H1 (cell line): ENCODE results near the gene TTC38. TPM values are rescaled to one million over a fixed set of nuclear protein-coding genes. Genes with fewer than 3 reads are reported as not detected.
"Not testable (repeated sequence)": the region's sequence is repeated elsewhere in the genome, so short reads cannot be mapped to it uniquely, and the experiment has no call there.

ENCODE experiments used
- CTCF ChIA-PET: fragments of 300-600 bp; sonication (Branson Sonifier 250); formaldehyde crosslinking; loops from one replicate; lab custom pipeline; 2021; ENCODE audit not compliant: partially characterized antibody; lab: Charles Lee
- POLR2A ChIA-PET: fragments of 300-600 bp; sonication (Branson Sonifier 250); formaldehyde crosslinking; loops from one replicate; lab custom pipeline; 2021; ENCODE audit warnings: inconsistent platforms; ENCODE audit not compliant: partially characterized antibody; lab: Charles Lee
- DNase-seq, 2 experiments: peaks; one replicate each; pipeline versions ENCODE4 v3.0.0 to v3.0.0-alpha.2; 2010 to 2022; ENCODE audit warnings: low spot score in 2 of 2, low read depth in 1 of 2, mixed read lengths in 1 of 2
- FAIRE-seq: peaks from 2 replicates; lab custom pipeline; 2011; peaks lifted over from hg19 to GRCh38; lab: Jason Lieb, UNC
- H2AFZ ChIP-seq: 2 replicates; pipeline ENCODE4 v1.8.1; 2012; ENCODE audit warnings: low read length, inconsistent platforms
- H2AK5ac ChIP-seq: 2 replicates; pipeline ENCODE4 v1.6.1; 2013; ENCODE audit warnings: low read depth, low read length
- H2BK120ac ChIP-seq: replicated peaks from 2 replicates; pipeline ENCODE3; 2013; ENCODE audit warnings: low read depth, low read length, inconsistent platforms
- H2BK12ac ChIP-seq: 2 replicates; pipeline ENCODE4 v1.6.1; 2013; ENCODE audit warnings: low read depth, low read length
- H2BK15ac ChIP-seq: 2 replicates; pipeline ENCODE4 v1.6.1; 2013; ENCODE audit warnings: low read length
- H2BK20ac ChIP-seq: 2 replicates; pipeline ENCODE4 v1.6.1; 2013; ENCODE audit warnings: low read length
- H2BK5ac ChIP-seq: 2 replicates; pipeline ENCODE4 v1.6.1; 2013; ENCODE audit warnings: low read depth, low read length
- H3K14ac ChIP-seq: 2 replicates; pipeline ENCODE4 v1.6.1; 2013; ENCODE audit warnings: inconsistent platforms; ENCODE audit not compliant: insufficient read length
- H3K18ac ChIP-seq: 2 replicates; pipeline ENCODE4 v1.6.1; 2013; ENCODE audit warnings: low read length; ENCODE audit errors: extremely low read depth
- H3K23ac ChIP-seq: 2 replicates; pipeline ENCODE4 v1.6.1; 2013; ENCODE audit warnings: inconsistent platforms; ENCODE audit not compliant: insufficient read length
- H3K23me2 ChIP-seq: 2 replicates; pipeline ENCODE4 v1.6.1; 2013; ENCODE audit warnings: low read depth, low read length
- H3K27ac ChIP-seq: 2 replicates; pipeline ENCODE4 v1.6.1; 2011; ENCODE audit warnings: low read depth, low read length, inconsistent platforms
- H3K27me3 ChIP-seq, 4 experiments: replicated peaks in 1 of 4; 1 replicate in 1 of 4; 2 replicates in 3 of 4; pipeline versions ENCODE4 v1.6.1 to v1.8.1; 2011 to 2013; ENCODE audit warnings: low read length in 3 of 4, mild to moderate bottlenecking in 3 of 4, inconsistent platforms in 2 of 4, mixed read lengths in 2 of 4, moderate library complexity in 1 of 4; ENCODE audit not compliant: control insufficient read depth in 3 of 4, insufficient read depth in 3 of 4; ENCODE audit errors: extremely low read depth in 1 of 4
- H3K36me3 ChIP-seq, 4 experiments: 2 replicates each; pipeline versions ENCODE4 v1.6.1 to v1.8.1; 2011 to 2013; ENCODE audit warnings: mild to moderate bottlenecking in 4 of 4, low read length in 3 of 4, moderate library complexity in 2 of 4, control low read depth in 1 of 4, inconsistent platforms in 1 of 4; ENCODE audit not compliant: insufficient read depth in 4 of 4, control insufficient read depth in 2 of 4
- H3K4ac ChIP-seq: replicated peaks from 2 replicates; pipeline ENCODE3; 2013; ENCODE audit warnings: low read length, low read depth, mixed read lengths, inconsistent platforms; ENCODE audit not compliant: insufficient read length
- H3K4me1 ChIP-seq, 4 experiments: replicated peaks in 1 of 4; 1 replicate in 1 of 4; 2 replicates in 3 of 4; pipeline versions ENCODE4 v1.6.1 to v1.8.1; 2011 to 2013; ENCODE audit warnings: low read length in 3 of 4, inconsistent platforms in 2 of 4, mixed read lengths in 1 of 4; ENCODE audit not compliant: insufficient read depth in 4 of 4, control insufficient read depth in 3 of 4
- H3K4me2 ChIP-seq, 2 experiments: 2 replicates each; pipeline versions ENCODE4 v1.6.1 to v1.8.1; 2011 to 2013; ENCODE audit warnings: low read depth in 2 of 2, low read length in 2 of 2, control low read depth in 1 of 2, inconsistent platforms in 1 of 2, mild to moderate bottlenecking in 1 of 2; ENCODE audit not compliant: insufficient read depth in 1 of 2
- H3K4me3 ChIP-seq, 4 experiments: fragments of 200-600, 300-600 bp in 1 of 4; sonication (generic), shearing (Covaris generic), sonication (Bioruptor Twin) in 1 of 4; 2 replicates each; pipeline versions ENCODE4 v1.5.1 to v1.8.1; 2011 to 2016; ENCODE audit warnings: low read length in 4 of 4, low read depth in 3 of 4, control low read depth in 2 of 4, inconsistent platforms in 2 of 4, mild to moderate bottlenecking in 2 of 4, mixed read lengths in 1 of 4, moderate library complexity in 1 of 4; ENCODE audit not compliant: insufficient read depth in 2 of 4; ENCODE audit errors: extremely low read depth in 1 of 4
- H3K56ac ChIP-seq: replicated peaks from 2 replicates; pipeline ENCODE3; 2013; ENCODE audit warnings: low read depth, mild to moderate bottlenecking, mixed read lengths, low read length, inconsistent platforms; ENCODE audit not compliant: insufficient read length
- H3K79me1 ChIP-seq: 2 replicates; pipeline ENCODE4 v1.6.1; 2013; ENCODE audit warnings: low read depth, low read length, control low read depth
- H3K79me2 ChIP-seq, 2 experiments: 2 replicates each; pipeline versions ENCODE4 v1.6.1 to v1.8.1; 2012 to 2013; ENCODE audit warnings: low read length in 2 of 2, mild to moderate bottlenecking in 2 of 2, inconsistent platforms in 1 of 2; ENCODE audit not compliant: insufficient read depth in 2 of 2, control insufficient read depth in 1 of 2
- H3K9ac ChIP-seq, 4 experiments: replicated peaks in 1 of 4; 1 replicate in 1 of 4; 2 replicates in 3 of 4; pipeline versions ENCODE4 v1.6.1 to v1.8.1; 2011 to 2013; ENCODE audit warnings: low read depth in 3 of 4, low read length in 3 of 4, control low read depth in 2 of 4, mild to moderate bottlenecking in 2 of 4, moderate library complexity in 2 of 4, inconsistent platforms in 1 of 4; ENCODE audit errors: extremely low read depth in 1 of 4
- H3K9me3 ChIP-seq, 2 experiments: 2 replicates each; pipeline versions ENCODE4 v1.6.1 to v1.8.1; 2012 to 2013; ENCODE audit warnings: mild to moderate bottlenecking in 2 of 2, moderate library complexity in 2 of 2, control low read depth in 1 of 2, inconsistent platforms in 1 of 2, low read depth in 1 of 2, low read length in 1 of 2, mixed read lengths in 1 of 2; ENCODE audit not compliant: insufficient read depth in 2 of 2
- H4K20me1 ChIP-seq, 2 experiments: replicated peaks in 1 of 2; 2 replicates each; pipeline versions ENCODE3 to v1.8.1; 2011 to 2013; ENCODE audit warnings: inconsistent platforms in 2 of 2, low read length in 2 of 2, mild to moderate bottlenecking in 1 of 2; ENCODE audit not compliant: insufficient read depth in 2 of 2, control insufficient read depth in 1 of 2
- H4K5ac ChIP-seq: 2 replicates; pipeline ENCODE4 v1.6.1; 2013; ENCODE audit warnings: low read length, low read depth, mixed read lengths, inconsistent platforms; ENCODE audit not compliant: insufficient read length
- H4K8ac ChIP-seq: 2 replicates; pipeline ENCODE4 v1.8.0; 2013; ENCODE audit warnings: mild to moderate bottlenecking, moderate library complexity, low read length, inconsistent platforms; ENCODE audit not compliant: insufficient read depth; ENCODE audit errors: extremely low read depth
- H4K91ac ChIP-seq: replicated peaks from 2 replicates; pipeline ENCODE3; 2013; ENCODE audit warnings: low read length, mixed read lengths, inconsistent platforms; ENCODE audit not compliant: insufficient read length
- WGBS, 2 experiments: shearing (Covaris generic) in 1 of 2; methylation state at CpG; one replicate each; pipeline versions ENCODE4 v1.1.6 to v1.1.7; 2013 to 2015; ENCODE audit warnings: low lambda C conversion rate in 2 of 2, mixed read lengths in 2 of 2, inconsistent platforms in 1 of 2, low coverage in 1 of 2, missing lambda C conversion rate in 1 of 2; ENCODE audit not compliant: insufficient replicate concordance in 2 of 2, insufficient coverage in 1 of 2, insufficient read length in 1 of 2; ENCODE audit errors: extremely low coverage in 1 of 2, missing lambda C conversion rate in 1 of 2; 5-methylcytosine and 5-hydroxymethylcytosine counted together
- polyA plus RNA-seq, 7 experiments: library from polyadenylated mRNA; depleted of rRNA in 3 of 7; stranded (reverse) in 5 of 7; unstranded in 2 of 7; fragments of >200 nt in 5 of 7; fragments of 200-250 nt in 2 of 7; gene quantifications; 1 replicate in 5 of 7; 2 replicates in 1 of 7; 4 replicates in 1 of 7; pipeline versions ENCODE4 v1.2.1 to v1.2.3, GENCODE V29; 2011 to 2013; ENCODE audit warnings: missing spikeins in 2 of 7, mixed read lengths in 2 of 7
- total RNA-seq: library from RNA; stranded (reverse); fragmentation: NEBNext Ultra II Directional; extraction: Animal tissue kit (Norgen Biotek cat#: 25700); gene quantifications from 2 replicates; pipeline ENCODE4 v1.2.1, GENCODE V29; 2021

Gene TTC38
- total and polyA plus RNA-seq, 2 of the 8 experiments (the other 6 are each of a cell fraction or from before 2014, with no cell fraction given), result 25.3 to 34.8 TPM

- H2BK12ac ChIP-seq, H3K14ac ChIP-seq, H3K9ac ChIP-seq, H3K4me1 ChIP-seq, H4K20me1 ChIP-seq, H3K79me2 ChIP-seq, DNase-seq, H2AK5ac ChIP-seq, H3K18ac ChIP-seq, H3K23me2 ChIP-seq, H2BK5ac ChIP-seq, H3K79me1 ChIP-seq, H3K36me3 ChIP-seq, H3K4me3 ChIP-seq, H3K56ac ChIP-seq, H3K27ac ChIP-seq, H2BK15ac ChIP-seq, H4K91ac ChIP-seq, H4K5ac ChIP-seq, H4K8ac ChIP-seq, H3K23ac ChIP-seq, H2BK120ac ChIP-seq, FAIRE-seq, H2AFZ ChIP-seq, H3K4ac ChIP-seq, H2BK20ac ChIP-seq, H3K4me2 ChIP-seq: not testable (repeated sequence)
- POLR2A ChIA-PET, result interaction anchor here (0.6 kb wide), 1 partner anchor 42 kb away, joined by 3 read pairs; no protein-coding TSS in a partner anchor
- Histone ChIP-seq H3K9me3 (peaks cover 5 to 12% of the 10 kb centered on the region in 2 experiments; a peak in 3 of 4 replicates), H3K27me3 (peaks cover 18 to 48% (median 32%) of the 10 kb centered on the region in 4 experiments)
- 84% methylated on average over 6 of the region's 6 CpGs; no CpG with 5 or more reads in 1 of the 2 experiments for WGBS, 2 experiments
- CTCF ChIA-PET, result interaction anchor here (2.0 kb wide), 1 partner anchor 37 kb away, joined by 8 read pairs; no protein-coding TSS in a partner anchor
Measured at GRCh38 chr22:46264520-46264919, 3.3 kb upstream of the TTC38 start.

DNA sequence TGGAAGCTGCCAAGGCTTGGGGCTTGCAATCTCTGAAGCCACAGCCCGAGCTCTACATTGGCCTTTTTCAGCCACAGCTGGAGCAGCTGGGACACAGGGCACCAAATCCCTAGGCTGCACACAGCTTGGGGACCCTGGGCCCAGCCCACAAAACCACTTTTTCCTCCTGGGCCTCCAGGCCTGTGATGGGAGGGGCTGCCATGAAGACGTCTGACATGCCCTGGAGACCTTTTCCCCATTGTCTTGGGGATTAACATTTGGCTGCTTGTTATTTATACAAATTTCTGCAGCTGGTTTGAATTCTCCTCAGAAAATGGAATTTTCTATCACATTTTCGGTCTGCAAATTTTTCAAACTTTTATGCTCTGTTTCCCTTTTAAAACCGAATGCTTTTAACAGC is 2.2 kb upstream of the TTC38 start:
- DNase-seq, H3K27ac ChIP-seq, H3K23me2 ChIP-seq, POLR2A ChIA-PET, H4K5ac ChIP-seq, H3K18ac ChIP-seq, H3K79me1 ChIP-seq, H2BK15ac ChIP-seq, H3K4me3 ChIP-seq, H2BK5ac ChIP-seq, H2BK20ac ChIP-seq, H3K23ac ChIP-seq, H3K4ac ChIP-seq, H4K20me1 ChIP-seq, H4K8ac ChIP-seq, FAIRE-seq, H2BK12ac ChIP-seq, H3K56ac ChIP-seq, H3K4me2 ChIP-seq, H3K36me3 ChIP-seq, H4K91ac ChIP-seq, CTCF ChIA-PET, H3K14ac ChIP-seq, H3K9ac ChIP-seq, H2AK5ac ChIP-seq, H2AFZ ChIP-seq, H3K79me2 ChIP-seq, H3K4me1 ChIP-seq, H2BK120ac ChIP-seq: not testable (repeated sequence)
- Histone ChIP-seq H3K9me3 (peaks cover 5 to 12% of the 10 kb centered on the region in 2 experiments; a peak in 3 of 4 replicates), H3K27me3 (peaks cover 16 to 40% (median 28%) of the 10 kb centered on the region in 4 experiments)
- WGBS, 2 experiments, result 76% methylated on average over 4 of the region's 4 CpGs; no CpG with 5 or more reads in 1 of the 2 experiments
